NB4 (cell line): ENCODE data around the gene HOXD1.

Source experiments
- CTCF ChIP-seq: IDR thresholded peaks from one replicate; pipeline ENCODE4 v1.5.1; 2012; ENCODE audit warnings: low read depth, low read length
- POLR2A ChIP-seq: IDR thresholded peaks from 2 replicates; pipeline ENCODE4 v1.6.1; 2011; ENCODE audit warnings: mild to moderate bottlenecking; ENCODE audit not compliant: insufficient read length; ENCODE audit errors: extremely low read depth
- TF ChIP-seq, protein P1 (sequence below): IDR thresholded peaks from 2 replicates; pipeline ENCODE4 v1.6.1; 2011; ENCODE audit warnings: low read depth, low read length

DNA sequence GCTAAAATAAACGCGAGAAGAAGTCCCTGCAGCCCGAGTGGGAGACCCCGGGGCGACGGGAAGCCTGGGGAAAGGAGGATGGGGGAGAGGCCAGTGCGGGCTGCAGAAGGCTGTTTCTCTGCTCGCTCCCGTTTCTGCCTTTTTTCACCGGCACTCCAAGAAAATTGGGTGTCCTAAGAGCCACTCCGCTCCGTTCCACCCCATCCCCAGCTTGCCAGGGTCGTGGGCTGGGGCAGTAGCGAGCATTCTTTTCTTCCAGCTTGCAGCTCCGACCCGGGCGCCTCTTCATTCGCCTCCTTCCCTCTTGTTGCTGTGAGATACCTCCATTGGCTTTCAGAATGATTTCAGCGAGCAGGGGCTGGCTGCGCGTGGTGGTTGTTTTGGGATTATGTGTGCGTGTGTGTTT lies 30.3 kb upstream of the HOXD1 start:
- no peak for TF ChIP-seq CTCF
- no peak for TF ChIP-seq POLR2A
- TF ChIP-seq, protein P1, sequence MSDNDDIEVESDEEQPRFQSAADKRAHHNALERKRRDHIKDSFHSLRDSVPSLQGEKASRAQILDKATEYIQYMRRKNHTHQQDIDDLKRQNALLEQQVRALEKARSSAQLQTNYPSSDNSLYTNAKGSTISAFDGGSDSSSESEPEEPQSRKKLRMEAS, result no peak
